Gastrocnemius medialis (tissue), 4 donors: ENCODE data around the gene SMG6.

Experiments
- POLR2A ChIP-seq, 2 donors: fragments of 450-650 bp; IDR thresholded peaks; one replicate each; pipeline ENCODE4 v1.6.1; 2017; ENCODE audit warnings: antibody characterized with exemption in 2 of 2, mild to moderate bottlenecking in 2 of 2, moderate library complexity in 2 of 2
- TF ChIP-seq, protein P1 (sequence below), 5 experiments: fragments of 450-650 bp in 3 of 5; fragments of 200-600 bp in 2 of 5; sonication (generic) in 2 of 5; IDR thresholded peaks in 4 of 5; conservative IDR thresholded peaks in 1 of 5; 1 replicate in 4 of 5; 2 replicates in 1 of 5; pipeline ENCODE4 v1.5.1; 2016 to 2019; ENCODE audit warnings: antibody characterized with exemption in 5 of 5, mild to moderate bottlenecking in 3 of 5, moderate library complexity in 3 of 5

DNA sequence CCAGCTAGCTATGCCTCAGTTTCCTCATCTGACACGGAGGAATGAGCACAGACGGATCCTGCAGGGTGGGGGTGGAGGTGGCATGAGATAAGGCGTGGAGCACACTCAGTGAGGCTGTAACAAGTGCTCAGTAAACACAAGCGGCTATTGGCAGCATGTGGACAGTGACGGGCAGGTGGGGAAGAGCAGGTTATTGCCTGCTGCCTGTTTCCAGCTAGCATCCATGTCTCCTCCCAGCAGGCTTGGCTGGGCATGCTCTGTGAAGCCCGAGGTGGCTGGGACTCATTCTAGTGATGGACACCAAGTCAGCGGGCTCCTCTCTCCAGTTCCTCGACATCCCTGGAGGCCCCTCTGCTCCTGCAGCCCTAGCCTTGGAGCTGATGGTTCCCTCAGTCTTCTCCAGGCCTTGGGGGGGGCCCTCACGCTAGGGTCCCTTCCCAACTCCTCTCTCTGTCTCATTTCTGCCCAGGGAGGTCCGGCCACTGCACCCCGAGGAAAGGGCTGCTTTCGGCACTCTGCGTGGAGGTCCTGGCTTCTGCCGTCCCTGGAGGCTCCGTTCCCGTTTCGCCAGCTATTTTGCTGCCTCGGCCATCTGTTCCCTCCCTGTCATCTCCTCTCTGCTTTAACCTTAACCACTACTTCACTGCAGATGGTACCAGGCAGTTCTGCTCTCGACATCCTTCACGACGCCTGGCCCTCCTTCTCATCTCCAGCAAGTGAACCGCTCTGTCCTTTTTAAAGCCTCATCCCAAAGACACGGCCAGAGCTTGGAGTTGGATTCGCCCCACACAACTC lies 284.7 kb downstream of the SMG6 start:
- TF ChIP-seq, protein P1, sequence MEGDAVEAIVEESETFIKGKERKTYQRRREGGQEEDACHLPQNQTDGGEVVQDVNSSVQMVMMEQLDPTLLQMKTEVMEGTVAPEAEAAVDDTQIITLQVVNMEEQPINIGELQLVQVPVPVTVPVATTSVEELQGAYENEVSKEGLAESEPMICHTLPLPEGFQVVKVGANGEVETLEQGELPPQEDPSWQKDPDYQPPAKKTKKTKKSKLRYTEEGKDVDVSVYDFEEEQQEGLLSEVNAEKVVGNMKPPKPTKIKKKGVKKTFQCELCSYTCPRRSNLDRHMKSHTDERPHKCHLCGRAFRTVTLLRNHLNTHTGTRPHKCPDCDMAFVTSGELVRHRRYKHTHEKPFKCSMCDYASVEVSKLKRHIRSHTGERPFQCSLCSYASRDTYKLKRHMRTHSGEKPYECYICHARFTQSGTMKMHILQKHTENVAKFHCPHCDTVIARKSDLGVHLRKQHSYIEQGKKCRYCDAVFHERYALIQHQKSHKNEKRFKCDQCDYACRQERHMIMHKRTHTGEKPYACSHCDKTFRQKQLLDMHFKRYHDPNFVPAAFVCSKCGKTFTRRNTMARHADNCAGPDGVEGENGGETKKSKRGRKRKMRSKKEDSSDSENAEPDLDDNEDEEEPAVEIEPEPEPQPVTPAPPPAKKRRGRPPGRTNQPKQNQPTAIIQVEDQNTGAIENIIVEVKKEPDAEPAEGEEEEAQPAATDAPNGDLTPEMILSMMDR (IDR thresholded peaks at IDR 0.05 in 4 of 5, conservative IDR thresholded peaks at IDR 0.05 in 1 of 5) = no peak
- no peak for TF ChIP-seq POLR2A (IDR thresholded peaks at IDR 0.05)
